ENCODE measurements around the gene TNFRSF25.
A peak's percentile ranks its signal among the peaks of the same experiment; 100 is the strongest.
"Not testable (repeated sequence)": the region's sequence is repeated elsewhere in the genome, so short reads cannot be mapped to it uniquely, and the experiment has no call there.

TNFRSF25 gene

DNA sequence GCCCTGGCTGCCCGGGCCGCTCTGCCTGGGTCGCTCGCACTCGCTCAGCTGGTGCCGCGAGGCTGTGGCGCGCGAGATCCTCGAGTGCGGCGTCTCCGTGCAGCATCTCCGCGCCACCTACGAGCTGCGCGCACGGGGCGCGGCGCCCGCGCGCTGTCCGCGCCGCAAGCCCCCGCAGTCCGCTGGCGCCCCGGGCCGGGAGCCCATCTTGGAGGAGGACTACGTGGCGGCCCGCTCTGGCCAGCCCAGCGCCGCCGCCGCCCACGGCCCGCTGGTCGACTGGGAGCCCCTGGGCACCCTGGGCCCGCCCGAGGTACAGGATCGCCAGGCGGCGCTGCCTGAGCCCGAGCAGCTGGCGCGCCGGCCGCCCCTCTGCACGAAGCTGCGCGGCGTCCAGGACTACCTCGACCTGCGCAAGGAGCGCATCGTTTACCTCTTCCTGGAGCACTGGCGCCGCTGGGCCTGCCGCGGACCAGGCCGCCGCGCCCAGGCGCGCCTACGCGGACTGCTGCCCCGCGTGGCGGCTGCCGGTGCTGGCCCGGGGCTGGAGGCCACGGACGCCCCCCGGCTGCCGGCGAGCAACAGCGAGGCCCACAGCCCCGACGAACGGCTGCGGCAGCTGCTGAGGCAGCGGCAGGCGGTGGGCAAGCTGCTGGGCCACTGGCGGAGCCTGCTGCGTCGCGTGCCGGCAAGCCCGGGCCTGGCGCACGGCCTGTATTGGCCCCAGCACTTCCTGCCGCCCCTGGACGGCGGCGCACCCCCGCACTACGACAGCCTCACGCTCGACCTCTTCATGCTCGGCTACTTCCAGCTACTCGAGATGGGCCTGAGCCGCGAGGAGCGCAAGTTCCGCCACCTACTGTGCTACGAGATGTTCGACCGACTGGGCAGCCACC, 10.9 kb downstream of the TNFRSF25 start:
- no peak for DNase-seq (ENCODE audit: extremely low read depth in 1 of 2, low read depth in 1 of 2)

GRCh38 chr1:6453895-6454855, 11.8 kb downstream of the TNFRSF25 start:
- DNase-seq (ENCODE audit: extremely low read depth in 1 of 2, low read depth in 1 of 2) = not testable (repeated sequence)

GRCh38 chr1:6450943-6451373, 15.0 kb downstream of the TNFRSF25 start:
- no peak for DNase-seq (ENCODE audit: extremely low read depth in 1 of 2, low read depth in 1 of 2)

GRCh38 chr1:6450486-6450885, 15.5 kb downstream of the TNFRSF25 start:
- not testable (repeated sequence) for DNase-seq (ENCODE audit: extremely low read depth in 1 of 2, low read depth in 1 of 2)

DNA sequence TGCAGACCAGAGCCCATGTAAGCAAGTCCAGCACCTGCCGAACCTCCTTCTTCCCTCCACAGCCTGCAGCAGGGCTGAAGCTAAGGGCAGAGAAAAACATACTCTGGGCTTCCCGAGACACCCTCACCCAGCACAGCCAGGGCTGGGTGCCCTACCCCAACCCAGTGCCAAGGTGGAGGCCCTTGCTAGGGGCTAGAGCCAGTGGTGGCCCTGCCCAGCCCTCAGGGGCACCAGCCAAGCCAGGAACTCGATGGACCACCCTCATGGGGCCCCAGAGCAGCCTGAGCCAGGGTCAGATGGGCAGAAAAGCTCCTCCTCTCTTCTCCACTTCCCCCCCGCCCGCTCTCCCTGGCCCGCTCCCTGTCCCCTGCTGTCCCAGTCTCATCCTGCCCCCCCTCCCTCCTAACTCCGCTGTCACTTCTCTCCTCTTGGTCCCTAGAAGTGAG, 15.9 kb downstream of the TNFRSF25 start:
- no peak for DNase-seq (ENCODE audit: extremely low read depth in 1 of 2, low read depth in 1 of 2)

- DNase-seq (ENCODE audit: extremely low read depth in 1 of 2, low read depth in 1 of 2) = no peak
These were observed 17.0 kb downstream of the TNFRSF25 start for GRCh38 chr1:6448749-6449631.

DNA sequence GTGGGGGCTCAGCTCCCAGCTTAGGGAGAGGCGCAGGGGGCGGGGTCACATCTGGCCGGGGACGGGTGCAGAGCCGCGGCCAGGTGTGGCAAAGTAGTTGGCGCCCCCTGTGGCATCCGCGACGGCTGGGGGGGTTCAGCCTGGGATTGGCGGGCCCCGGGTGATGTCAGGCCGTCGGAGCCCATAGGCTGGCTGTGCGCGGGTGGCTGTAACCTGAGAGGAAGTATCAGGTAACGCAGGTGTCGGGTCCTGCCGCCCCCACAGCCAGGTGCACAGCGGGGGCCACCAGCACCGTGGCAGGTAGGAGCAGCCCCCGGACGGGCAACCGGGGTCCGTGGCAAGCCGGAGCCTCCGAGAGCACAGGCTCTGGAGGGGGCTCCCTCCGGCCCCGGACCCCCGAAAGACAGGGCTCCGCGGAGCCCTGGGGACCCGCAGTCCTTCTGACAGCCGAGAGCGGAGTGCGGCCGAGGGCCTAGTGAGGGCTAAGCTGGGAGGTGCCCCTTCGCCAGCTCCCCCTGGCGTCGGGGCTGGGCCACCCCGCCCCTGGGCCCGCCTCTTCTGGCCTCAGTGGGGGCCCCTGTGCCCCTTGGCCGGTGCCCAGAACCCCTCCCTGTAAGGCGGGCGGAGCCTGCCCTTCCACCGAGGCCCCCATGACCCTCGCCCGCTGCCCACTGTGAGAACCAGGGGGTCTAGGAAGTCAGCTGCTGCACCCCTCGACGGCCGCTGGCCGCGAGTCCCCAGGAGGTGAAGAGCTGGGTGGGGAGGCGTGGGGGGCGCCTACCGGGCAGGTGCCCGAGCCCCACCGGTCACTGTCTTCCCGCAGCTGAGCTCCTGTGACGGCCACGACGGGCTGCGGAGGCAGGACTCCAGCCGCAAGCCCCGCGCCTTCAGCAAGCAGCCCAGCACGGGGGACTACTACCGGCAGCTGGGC, 17.9 kb downstream of the TNFRSF25 start:
- no peak for DNase-seq (ENCODE audit: extremely low read depth in 1 of 2, low read depth in 1 of 2)

GRCh38 chr1:6447016-6447817, 18.8 kb downstream of the TNFRSF25 start:
- DNase-seq (ENCODE audit: extremely low read depth in 1 of 2, low read depth in 1 of 2) = no peak

DNA sequence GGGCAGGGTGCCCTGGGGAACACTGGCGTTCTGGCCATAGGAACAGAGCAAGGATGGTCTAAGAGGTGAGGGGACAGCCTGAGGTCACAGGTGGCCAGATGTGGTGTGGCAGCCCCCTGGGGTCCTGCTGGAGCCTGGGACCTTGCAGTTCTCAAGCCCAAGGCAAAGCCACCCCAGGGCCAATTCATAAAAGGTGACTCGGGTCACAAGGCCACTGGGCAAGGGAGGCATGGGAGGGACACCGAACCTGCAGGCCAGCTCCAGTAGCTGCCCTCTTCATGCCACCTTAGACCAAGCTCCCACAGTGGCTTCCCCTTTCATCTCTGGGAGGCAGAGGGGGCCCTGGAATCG, 19.3 kb downstream of the TNFRSF25 start:
- DNase-seq (ENCODE audit: extremely low read depth in 1 of 2, low read depth in 1 of 2) = no peak

DNA sequence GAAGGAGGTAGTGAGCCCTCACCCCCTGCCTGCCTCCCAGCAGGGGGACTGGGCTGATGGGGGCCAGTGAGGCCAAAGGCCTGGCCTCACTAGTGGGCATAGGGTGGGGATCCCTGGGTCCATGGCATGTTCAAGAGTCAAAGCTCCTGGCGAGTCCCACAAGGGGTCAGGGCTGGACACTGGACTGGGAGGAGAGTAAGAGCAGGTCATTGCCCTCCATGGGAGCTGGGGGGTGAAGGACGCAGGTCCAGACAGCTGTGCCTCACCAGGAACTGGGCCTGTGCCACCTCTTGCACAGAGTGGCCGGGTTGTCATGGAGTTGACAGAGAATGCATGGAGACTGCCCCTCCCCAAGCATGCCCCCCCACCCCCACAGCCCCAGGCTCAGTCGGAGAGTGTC, 20.0 kb downstream of the TNFRSF25 start:
- not testable (repeated sequence) for DNase-seq (ENCODE audit: extremely low read depth in 1 of 2, low read depth in 1 of 2)

- no peak for DNase-seq (ENCODE audit: extremely low read depth in 1 of 2, low read depth in 1 of 2)
These were observed 20.8 kb downstream of the TNFRSF25 start for GRCh38 chr1:6445062-6445763.

GRCh38 chr1:6444377-6444776, 21.6 kb downstream of the TNFRSF25 start:
- no peak for DNase-seq (ENCODE audit: extremely low read depth in 1 of 2, low read depth in 1 of 2)

DNA sequence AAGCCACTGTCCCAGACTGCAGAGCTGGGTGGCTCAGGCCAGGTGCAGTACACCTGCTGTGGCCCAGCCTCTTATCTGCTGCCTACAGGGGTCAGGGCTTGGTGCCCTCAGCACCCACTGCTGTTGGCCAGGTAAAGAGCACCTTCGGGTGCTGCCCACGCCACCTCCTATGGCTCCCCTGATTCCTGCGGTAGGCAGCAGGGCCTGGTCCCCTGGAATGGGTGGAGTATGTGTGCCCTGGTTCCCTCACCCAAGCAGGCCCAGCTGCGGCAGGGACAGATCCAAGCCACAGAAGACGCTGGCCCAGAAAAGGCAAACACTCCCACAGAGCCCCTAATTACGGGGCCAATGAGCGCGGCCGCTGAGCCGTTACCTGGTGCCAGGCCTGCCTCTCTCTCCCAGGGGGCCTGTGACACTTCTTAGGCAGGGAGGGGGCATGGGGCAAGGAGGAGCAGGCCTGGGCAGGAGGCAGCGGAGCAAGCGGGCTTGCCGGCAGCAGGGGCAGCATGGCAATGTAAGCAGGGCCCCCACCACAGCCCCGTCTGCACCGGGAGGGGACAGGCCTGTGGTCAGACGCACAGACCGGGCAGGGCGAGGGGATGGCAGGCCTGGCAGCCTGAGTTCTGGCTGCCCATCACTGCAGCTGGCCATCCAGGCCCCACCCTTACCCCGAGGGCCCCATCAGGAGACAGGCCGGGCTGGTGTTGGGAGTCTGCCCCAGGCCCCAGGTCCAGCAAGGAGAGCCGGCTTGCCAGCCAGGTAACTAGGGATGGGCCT, 22.4 kb downstream of the TNFRSF25 start:
- no peak for DNase-seq (ENCODE audit: extremely low read depth in 1 of 2, low read depth in 1 of 2)

- no peak for DNase-seq (ENCODE audit: extremely low read depth in 1 of 2, low read depth in 1 of 2)
These were observed 24.4 kb downstream of the TNFRSF25 start for GRCh38 chr1:6441586-6441985.

DNA sequence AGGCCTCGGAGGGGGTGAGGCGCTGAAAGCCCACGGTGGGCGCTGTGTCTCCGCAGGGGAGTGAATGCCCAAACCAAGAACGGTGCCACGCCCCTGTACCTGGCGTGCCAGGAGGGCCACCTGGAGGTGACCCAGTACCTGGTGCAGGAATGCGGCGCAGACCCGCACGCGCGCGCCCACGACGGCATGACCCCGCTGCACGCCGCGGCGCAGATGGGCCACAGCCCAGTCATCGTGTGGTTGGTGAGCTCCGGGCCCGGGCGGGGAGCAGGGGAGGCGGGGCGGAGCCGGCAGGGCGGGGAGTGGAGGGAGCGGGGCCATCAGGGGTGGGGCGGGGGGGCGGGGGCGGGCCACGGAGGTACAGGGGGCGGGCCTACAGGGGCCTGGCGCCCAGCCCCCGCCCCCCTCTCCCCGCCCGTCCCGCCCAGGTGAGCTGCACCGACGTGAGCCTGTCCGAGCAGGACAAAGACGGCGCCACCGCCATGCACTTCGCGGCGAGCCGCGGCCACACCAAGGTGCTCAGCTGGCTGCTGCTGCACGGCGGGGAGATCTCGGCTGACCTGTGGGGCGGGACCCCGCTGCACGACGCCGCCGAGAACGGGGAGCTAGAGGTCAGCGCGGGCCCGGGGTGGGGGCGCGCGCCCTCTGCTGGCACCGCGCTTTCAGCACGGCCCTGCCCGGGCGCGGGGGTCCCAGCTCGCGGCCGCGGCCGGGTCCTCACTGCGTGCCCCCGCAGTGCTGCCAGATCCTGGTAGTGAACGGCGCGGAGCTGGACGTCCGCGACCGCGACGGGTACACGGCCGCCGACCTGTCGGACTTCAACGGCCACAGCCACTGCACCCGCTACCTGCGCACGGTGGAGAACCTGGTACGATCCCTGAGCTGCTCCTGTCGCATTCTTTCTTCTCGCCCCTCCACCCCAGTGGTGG, 25.5 kb downstream of the TNFRSF25 start:
- DNase-seq (ENCODE audit: extremely low read depth in 1 of 2, low read depth in 1 of 2) = peak; percentile 53 to 73

GRCh38 chr1:6438047-6438525, 27.9 kb downstream of the TNFRSF25 start:
- peak in 1 of 2 donors; percentile 60 for DNase-seq (ENCODE audit: extremely low read depth in 1 of 2, low read depth in 1 of 2)

Data from stimulated activated CD8-positive, alpha-beta memory T cell treated with anti-CD3 and anti-CD28 coated beads, Interleukin-7, amount 100 ng/mL, for 48 hours (primary cell).